WERI-Rb-1 (cell line): ENCODE data around the gene ADGRE1.

ENCODE experiments used
- DNase-seq: peaks from one replicate; pipeline ENCODE4 v3.0.0-alpha.2; 2020
- H3K27ac ChIP-seq: fragments of 250-450 bp; sonication (Bioruptor Pico); 2 replicates; pipeline ENCODE4 v1.5.1; 2020; ENCODE audit warnings: mild to moderate bottlenecking, moderate library complexity
- H3K27me3 ChIP-seq: fragments of 250-450 bp; sonication (Bioruptor Pico); 2 replicates; pipeline ENCODE4 v1.5.1; 2021; ENCODE audit warnings: mild to moderate bottlenecking, low read depth, moderate library complexity; ENCODE audit not compliant: insufficient read depth, severe bottlenecking
- H3K36me3 ChIP-seq: fragments of 250-450 bp; sonication (Bioruptor Pico); 2 replicates; pipeline ENCODE4 v1.5.1; 2020; ENCODE audit warnings: mild to moderate bottlenecking, moderate library complexity
- H3K4me3 ChIP-seq: 2 replicates; pipeline ENCODE4 v1.5.1; 2011; ENCODE audit warnings: low read depth, mild to moderate bottlenecking, control low read depth, low read length
- H3K9me3 ChIP-seq: fragments of 250-450 bp; sonication (Bioruptor Pico); 2 replicates; pipeline ENCODE4 v1.5.1; 2021; ENCODE audit warnings: mild to moderate bottlenecking, moderate library complexity; ENCODE audit not compliant: severe bottlenecking
- TF ChIP-seq, protein P1 (sequence below): IDR thresholded peaks from 2 replicates; pipeline ENCODE4 v1.5.1; 2011; ENCODE audit warnings: low read depth, mild to moderate bottlenecking, control low read depth, inconsistent platforms, low read length

ADGRE1 gene

DNA sequence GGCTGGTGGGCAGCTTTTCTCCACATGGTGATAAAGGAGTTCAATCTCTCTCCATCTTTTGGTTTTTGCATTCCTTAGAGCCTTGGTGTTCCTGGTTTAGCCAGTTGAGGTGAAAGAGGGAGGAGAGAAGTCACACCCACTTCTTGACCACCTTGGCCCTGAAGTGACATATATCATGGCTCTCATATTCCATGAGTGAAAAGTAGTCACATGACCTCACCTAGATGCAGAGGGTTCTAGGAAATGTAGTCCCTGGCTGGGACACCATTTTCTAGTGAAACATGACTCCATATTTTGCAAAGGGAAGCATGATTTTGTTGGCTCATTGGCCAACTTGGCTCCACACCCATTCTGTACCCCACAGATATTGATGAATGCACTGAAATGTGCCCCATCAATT, 16.1 kb downstream of the ADGRE1 start:
- peaks cover 32% of the 10 kb centered on the region for H3K27me3 ChIP-seq
- peaks cover 18% of the 10 kb centered on the region for H3K9me3 ChIP-seq
- DNase-seq, result no peak
- no peak overlapping the region for H3K4me3 ChIP-seq
- TF ChIP-seq, protein P1, sequence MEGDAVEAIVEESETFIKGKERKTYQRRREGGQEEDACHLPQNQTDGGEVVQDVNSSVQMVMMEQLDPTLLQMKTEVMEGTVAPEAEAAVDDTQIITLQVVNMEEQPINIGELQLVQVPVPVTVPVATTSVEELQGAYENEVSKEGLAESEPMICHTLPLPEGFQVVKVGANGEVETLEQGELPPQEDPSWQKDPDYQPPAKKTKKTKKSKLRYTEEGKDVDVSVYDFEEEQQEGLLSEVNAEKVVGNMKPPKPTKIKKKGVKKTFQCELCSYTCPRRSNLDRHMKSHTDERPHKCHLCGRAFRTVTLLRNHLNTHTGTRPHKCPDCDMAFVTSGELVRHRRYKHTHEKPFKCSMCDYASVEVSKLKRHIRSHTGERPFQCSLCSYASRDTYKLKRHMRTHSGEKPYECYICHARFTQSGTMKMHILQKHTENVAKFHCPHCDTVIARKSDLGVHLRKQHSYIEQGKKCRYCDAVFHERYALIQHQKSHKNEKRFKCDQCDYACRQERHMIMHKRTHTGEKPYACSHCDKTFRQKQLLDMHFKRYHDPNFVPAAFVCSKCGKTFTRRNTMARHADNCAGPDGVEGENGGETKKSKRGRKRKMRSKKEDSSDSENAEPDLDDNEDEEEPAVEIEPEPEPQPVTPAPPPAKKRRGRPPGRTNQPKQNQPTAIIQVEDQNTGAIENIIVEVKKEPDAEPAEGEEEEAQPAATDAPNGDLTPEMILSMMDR, result no peak
- no peak overlapping the region for H3K27ac ChIP-seq
- no peaks in the 10 kb centered on the region for H3K36me3 ChIP-seq

DNA sequence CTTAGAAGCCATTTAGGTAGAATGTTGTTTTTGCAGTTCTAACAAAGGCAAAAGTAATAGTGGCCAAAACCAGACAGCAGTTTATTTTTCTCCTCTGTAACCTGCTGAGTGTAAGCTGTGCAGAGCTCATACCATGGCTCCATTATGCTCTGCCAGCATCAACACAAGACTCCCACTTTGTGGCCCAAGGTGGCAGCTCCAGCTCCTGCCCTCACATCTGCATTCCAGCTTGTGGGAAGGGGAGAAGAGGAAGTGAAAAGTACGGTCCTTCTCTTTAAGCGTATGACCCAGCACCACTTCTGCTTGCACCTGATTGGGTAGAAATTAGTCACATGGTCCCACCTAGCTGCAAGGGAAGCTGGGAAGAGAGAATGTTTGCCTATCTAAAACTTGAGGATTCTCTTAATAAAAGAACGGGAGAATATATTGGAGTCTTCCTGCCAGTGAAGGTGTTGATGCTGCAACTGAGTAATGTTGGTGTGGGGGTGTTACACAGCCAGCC, 19.2 kb downstream of the ADGRE1 start:
- TF ChIP-seq, protein P1, result no peak
- Histone ChIP-seq H3K9me3 (peaks cover 16% of the 10 kb centered on the region), H3K36me3 (no peaks in the 10 kb centered on the region), H3K4me3 (no peak overlapping the region), H3K27me3 (peaks cover 22% of the 10 kb centered on the region), H3K27ac (no peak overlapping the region)
- DNase-seq, result no peak

DNA sequence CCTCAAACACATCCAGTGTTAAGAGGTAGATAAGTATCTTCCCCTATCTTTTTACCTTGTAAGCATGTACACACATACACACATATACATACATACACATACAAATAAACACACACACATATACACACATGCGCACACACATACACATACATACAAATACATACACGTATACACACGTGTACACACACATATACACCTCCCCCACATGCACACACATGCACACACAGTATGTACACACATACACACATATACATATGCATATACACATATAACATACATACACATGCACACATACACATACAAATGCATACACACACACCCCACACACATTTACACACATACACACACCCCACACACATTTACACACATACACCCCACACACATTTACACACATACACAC, 24.1 kb downstream of the ADGRE1 start:
- Histone ChIP-seq H3K27me3 (peaks cover 11% of the 10 kb centered on the region), H3K27ac (no peak overlapping the region), H3K36me3 (no peaks in the 10 kb centered on the region), H3K4me3 (no peak overlapping the region), H3K9me3 (peaks cover 15% of the 10 kb centered on the region)
- TF ChIP-seq, protein P1, result no peak
- no peak for DNase-seq

DNA sequence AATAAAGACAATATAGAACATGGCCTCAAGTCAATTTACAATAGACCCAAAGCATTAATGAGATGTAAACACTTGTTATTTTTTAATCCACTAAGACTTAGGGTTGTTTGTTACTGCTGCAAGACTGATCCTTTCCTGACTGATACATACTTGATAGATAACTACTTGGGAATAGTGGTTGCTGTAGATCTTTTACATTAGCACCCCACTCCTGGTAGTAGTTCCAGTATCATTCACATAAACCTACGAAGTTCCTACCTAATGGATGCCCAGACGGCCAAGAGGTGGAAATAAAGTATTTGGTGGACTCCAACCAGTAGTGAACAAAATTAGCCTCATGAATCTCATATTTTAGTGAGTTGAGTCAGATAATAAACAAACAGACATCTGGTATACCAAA, 26.9 kb downstream of the ADGRE1 start:
- DNase-seq, result no peak
- H3K36me3 ChIP-seq, result no peaks in the 10 kb centered on the region
- TF ChIP-seq, protein P1, result no peak
- no peak overlapping the region for H3K4me3 ChIP-seq
- no peak overlapping the region for H3K27ac ChIP-seq
- H3K27me3 ChIP-seq, result peaks cover 27% of the 10 kb centered on the region
- peaks cover 7% of the 10 kb centered on the region for H3K9me3 ChIP-seq

DNA sequence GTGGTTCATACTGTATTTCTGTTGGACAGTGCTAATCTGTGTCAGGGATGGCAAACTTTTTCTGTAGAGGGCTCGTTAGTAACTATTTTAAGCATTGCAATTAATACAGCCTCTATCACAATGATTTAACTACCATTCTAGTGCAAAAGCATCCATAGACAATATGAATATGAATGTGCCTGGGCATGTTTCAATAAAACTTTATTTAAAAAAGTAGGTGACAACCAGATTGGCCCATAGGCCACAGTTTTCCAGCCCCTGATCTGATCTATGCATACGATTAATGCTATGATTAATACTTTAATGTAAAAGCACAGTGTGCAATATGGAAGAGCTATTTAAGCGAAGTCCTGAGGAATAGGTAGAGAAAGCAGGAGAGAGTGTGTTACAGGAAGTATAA, 29.6 kb downstream of the ADGRE1 start:
- Histone ChIP-seq H3K9me3 (peaks cover 7% of the 10 kb centered on the region), H3K27me3 (peaks cover 43% of the 10 kb centered on the region), H3K27ac (no peak overlapping the region)

More for the DNA sequence above, 29.6 kb downstream of the ADGRE1 start:
- H3K36me3 ChIP-seq, result no peaks in the 10 kb centered on the region
- TF ChIP-seq, protein P1, result no peak
- H3K4me3 ChIP-seq, result no peak overlapping the region
- no peak for DNase-seq
